Measurements from ENCODE around the gene PSRC1.

- no peak for TF ChIP-seq POLR2A (IDR thresholded peaks at IDR 0.05; ENCODE audit: low read length)
- TF ChIP-seq GATA1 (IDR thresholded peaks at IDR 0.05; ENCODE audit: low read depth, low read length), result no peak
These were observed 19.2 kb downstream of the PSRC1 start for GRCh38 chr1:109263597-109264378.
